AG20443 (cell line): ENCODE data around the gene MGAT3.
"Not testable (repeated sequence)": the region's sequence is repeated elsewhere in the genome, so short reads cannot be mapped to it uniquely, and the experiment has no call there.

Experiments used
- DNase-seq: peaks from one replicate; pipeline ENCODE4 v3.0.0; 2012; ENCODE audit warnings: low spot score, mixed read lengths

The MGAT3 gene

GRCh38 chr22:39515266-39516050 is 58.6 kb downstream of the MGAT3 start:
- no peak for DNase-seq

GRCh38 chr22:39517470-39517869 is 60.7 kb downstream of the MGAT3 start:
- DNase-seq, result no peak

- DNase-seq, result no peak
These were observed 61.5 kb downstream of the MGAT3 start for GRCh38 chr22:39518144-39518786.

GRCh38 chr22:39518996-39519680 is 62.3 kb downstream of the MGAT3 start:
- peak; percentile 57 for DNase-seq

GRCh38 chr22:39519681-39520225 is 62.9 kb downstream of the MGAT3 start:
- peak; percentile 96 for DNase-seq

GRCh38 chr22:39520226-39521105 is 63.7 kb downstream of the MGAT3 start, which contains the start of gene ATF4:
TSS of gene ATF4 (plus strand) at chr22:39520562. CDS start at chr22:39521446, 884 bp downstream.
- peak; percentile 82 for DNase-seq

GRCh38 chr22:39521106-39521885 is 64.5 kb downstream of the MGAT3 start:
- DNase-seq, result not testable (repeated sequence)

GRCh38 chr22:39522091-39522490 is 65.3 kb downstream of the MGAT3 start:
- not testable (repeated sequence) for DNase-seq

- DNase-seq, result peak; percentile 40
These were observed 65.9 kb downstream of the MGAT3 start for GRCh38 chr22:39522567-39523300.

- peak; percentile 25 for DNase-seq
These were observed 67.4 kb downstream of the MGAT3 start for GRCh38 chr22:39524089-39524752.

GRCh38 chr22:39524753-39525657 is 68.2 kb downstream of the MGAT3 start:
- no peak for DNase-seq

GRCh38 chr22:39525658-39525975 is 68.8 kb downstream of the MGAT3 start:
- no peak for DNase-seq

- no peak for DNase-seq
These were observed 69.9 kb downstream of the MGAT3 start for GRCh38 chr22:39526736-39527171.

GRCh38 chr22:39527481-39527961 is 70.7 kb downstream of the MGAT3 start:
- no peak for DNase-seq

GRCh38 chr22:39528080-39528661 is 71.4 kb downstream of the MGAT3 start:
- peak; percentile 7 for DNase-seq

- peak; percentile 88 for DNase-seq
These were observed 72.1 kb downstream of the MGAT3 start for GRCh38 chr22:39528681-39529486.

GRCh38 chr22:39529487-39529851 is 72.7 kb downstream of the MGAT3 start:
- DNase-seq, result no peak
